A673 (cell line): ENCODE measurements around the gene ZNF23. TPM values are rescaled to one million over a fixed set of nuclear protein-coding genes. Genes with fewer than 3 reads are reported as not detected.

ENCODE experiments used
- BruUV-seq: library from RNA; stranded (reverse); fragments of 400-500 nt; replicated peaks from 2 replicates; lab custom pipeline; 2021; lab: Mats Ljungman, UMichigan
- CTCF ChIA-PET: fragments of 300-600 bp; sonication (Branson Sonifier 250); formaldehyde crosslinking; loops from one replicate; lab custom pipeline; 2022; ENCODE audit warnings: antibody characterized with exemption; lab: Charles Lee
- POLR2A ChIA-PET: fragments of 300-600 bp; sonication (Branson Sonifier 250); formaldehyde crosslinking; loops from one replicate; lab custom pipeline; 2022; ENCODE audit warnings: antibody characterized with exemption; ENCODE audit not compliant: low non-redundant PET; lab: Charles Lee
- DNase-seq: peaks from one replicate; pipeline ENCODE4 v3.0.0-alpha.2; 2015; ENCODE audit warnings: low spot score
- H3K27ac ChIP-seq: fragments of 200-600 bp; sonication (generic); 2 replicates; pipeline ENCODE4 v1.5.1; 2016; ENCODE audit warnings: mixed run types, low read depth, mild to moderate bottlenecking, mixed read lengths, antibody characterized with exemption, low read length; ENCODE audit not compliant: poor library complexity, severe bottlenecking
- H3K27me3 ChIP-seq: fragments of 200-600 bp; sonication (generic); replicated peaks from 2 replicates; pipeline ENCODE4 v1.6.1; 2017; ENCODE audit warnings: mixed run types, low read depth, mild to moderate bottlenecking, mixed read lengths, antibody characterized with exemption, low read length; ENCODE audit not compliant: insufficient read depth, poor library complexity
- H3K36me3 ChIP-seq: fragments of 200-600 bp; sonication (generic); 2 replicates; pipeline ENCODE4 v1.6.1; 2016; ENCODE audit warnings: mixed run types, mild to moderate bottlenecking, mixed read lengths, antibody characterized with exemption, low read length; ENCODE audit not compliant: insufficient read depth, poor library complexity, severe bottlenecking
- H3K4me1 ChIP-seq: fragments of 200-600 bp; sonication (generic); 2 replicates; pipeline ENCODE4 v1.6.1; 2017; ENCODE audit warnings: mixed run types, mild to moderate bottlenecking, mixed read lengths, antibody characterized with exemption, low read length; ENCODE audit not compliant: insufficient read depth, poor library complexity, severe bottlenecking
- H3K4me3 ChIP-seq: fragments of 200-600 bp; sonication (generic); 2 replicates; pipeline ENCODE4 v1.5.1; 2016; ENCODE audit warnings: low read depth, mixed run types, mild to moderate bottlenecking, mixed read lengths, low read length; ENCODE audit not compliant: poor library complexity, severe bottlenecking
- H3K9me3 ChIP-seq: fragments of 200-600 bp; sonication (generic); 2 replicates; pipeline ENCODE4 v1.6.1; 2016; ENCODE audit warnings: mixed run types, low read depth, mild to moderate bottlenecking, mixed read lengths, antibody characterized with exemption, low read length; ENCODE audit not compliant: poor library complexity, severe bottlenecking
- EZH2 ChIP-seq: fragments of 200-600 bp; sonication (generic); IDR thresholded peaks from 2 replicates; pipeline ENCODE4 v1.6.1; 2017; ENCODE audit warnings: borderline replicate concordance, low read depth, mild to moderate bottlenecking, mixed read lengths, antibody characterized with exemption, low read length; ENCODE audit not compliant: poor library complexity, severe bottlenecking
- intact Hi-C: fragments of 100-400 bp; cut with micrococcal nuclease; formaldehyde crosslinking; loops from one replicate; pipeline ENCODE4 v1.10.0; 2022; ENCODE audit not compliant: unreplicated experiment
- total RNA-seq: library from RNA; stranded (reverse); gene quantifications from 2 replicates; pipeline ENCODE4 v1.2.3, GENCODE V29; 2021
- TF ChIP-seq, protein P1 (sequence below): fragments of 300-800, 200-600 bp; sonication (generic); conservative IDR thresholded peaks from 2 replicates; pipeline ENCODE4 v1.5.1; 2017; ENCODE audit warnings: low read depth, mild to moderate bottlenecking, antibody characterized with exemption, low read length, moderate library complexity, mixed read lengths

Gene ZNF23
- total RNA-seq, 1 experiment from 2014 or later = 10.2 TPM

GRCh38 chr16:71479420-71479819 lies 17.4 kb upstream of the ZNF23 start:
- TF ChIP-seq EZH2 = no peak
- TF ChIP-seq, protein P1, sequence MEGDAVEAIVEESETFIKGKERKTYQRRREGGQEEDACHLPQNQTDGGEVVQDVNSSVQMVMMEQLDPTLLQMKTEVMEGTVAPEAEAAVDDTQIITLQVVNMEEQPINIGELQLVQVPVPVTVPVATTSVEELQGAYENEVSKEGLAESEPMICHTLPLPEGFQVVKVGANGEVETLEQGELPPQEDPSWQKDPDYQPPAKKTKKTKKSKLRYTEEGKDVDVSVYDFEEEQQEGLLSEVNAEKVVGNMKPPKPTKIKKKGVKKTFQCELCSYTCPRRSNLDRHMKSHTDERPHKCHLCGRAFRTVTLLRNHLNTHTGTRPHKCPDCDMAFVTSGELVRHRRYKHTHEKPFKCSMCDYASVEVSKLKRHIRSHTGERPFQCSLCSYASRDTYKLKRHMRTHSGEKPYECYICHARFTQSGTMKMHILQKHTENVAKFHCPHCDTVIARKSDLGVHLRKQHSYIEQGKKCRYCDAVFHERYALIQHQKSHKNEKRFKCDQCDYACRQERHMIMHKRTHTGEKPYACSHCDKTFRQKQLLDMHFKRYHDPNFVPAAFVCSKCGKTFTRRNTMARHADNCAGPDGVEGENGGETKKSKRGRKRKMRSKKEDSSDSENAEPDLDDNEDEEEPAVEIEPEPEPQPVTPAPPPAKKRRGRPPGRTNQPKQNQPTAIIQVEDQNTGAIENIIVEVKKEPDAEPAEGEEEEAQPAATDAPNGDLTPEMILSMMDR = peak; percentile 70
- H3K27me3 ChIP-seq = no peaks in the 10 kb centered on the region
- intact Hi-C loops = no loop called here
- POLR2A ChIA-PET = no interaction called here
- no TSS peak for BruUV-seq
- H3K4me1 ChIP-seq = peaks cover 4% of the 10 kb centered on the region
- CTCF ChIA-PET = interaction anchor here (0.5 kb wide), 1 partner anchor 13 kb away, joined by 3 read pairs; no protein-coding TSS in a partner anchor
- H3K27ac ChIP-seq = no peak overlapping the region
- H3K4me3 ChIP-seq = no peak overlapping the region
- peak; percentile 47 for DNase-seq
- no peaks in the 10 kb centered on the region for H3K36me3 ChIP-seq
- H3K9me3 ChIP-seq = no peaks in the 10 kb centered on the region

DNA sequence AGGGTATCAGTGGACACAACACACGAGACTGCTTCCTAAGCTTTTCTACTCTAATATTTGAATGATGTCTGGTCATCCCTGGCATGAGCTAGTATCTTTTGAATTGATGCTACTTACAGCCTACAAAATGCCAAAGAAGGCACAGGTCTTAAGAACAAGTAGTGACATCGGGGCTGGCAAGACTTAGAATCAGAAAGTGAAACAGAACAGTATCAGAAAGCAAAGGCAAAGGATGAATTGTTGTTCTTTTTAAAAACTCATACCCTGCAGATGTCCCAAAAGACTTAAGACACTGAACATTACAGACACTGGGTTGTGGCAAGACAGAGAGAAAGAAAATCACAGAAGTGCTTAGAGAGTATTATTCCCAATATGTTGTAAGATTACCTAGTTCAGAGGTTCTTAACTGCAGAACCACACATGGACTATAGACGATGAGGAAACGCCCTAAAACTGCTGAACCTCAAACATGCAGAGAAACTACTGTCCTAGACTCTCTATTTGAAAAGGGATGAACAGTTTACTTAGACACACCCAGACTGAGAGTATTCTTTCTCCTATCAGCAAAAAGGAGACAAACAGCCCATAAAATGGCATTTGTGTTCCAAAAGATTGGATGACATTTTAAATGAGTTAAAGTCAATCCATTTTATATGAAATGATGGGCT lies 14.5 kb upstream of the ZNF23 start:
- H3K27me3 ChIP-seq = no peaks in the 10 kb centered on the region
- no peak overlapping the region for H3K4me3 ChIP-seq
- POLR2A ChIA-PET = no interaction called here
- TF ChIP-seq, protein P1 = no peak
- no peak for TF ChIP-seq EZH2
- no peak for DNase-seq
- intact Hi-C loops = no loop called here
- no peak overlapping the region for H3K27ac ChIP-seq
- no peaks in the 10 kb centered on the region for H3K4me1 ChIP-seq
- BruUV-seq = no TSS peak
- no peaks in the 10 kb centered on the region for H3K36me3 ChIP-seq
- H3K9me3 ChIP-seq = no peaks in the 10 kb centered on the region
- CTCF ChIA-PET = no interaction called here

GRCh38 chr16:71474864-71475263 lies 12.8 kb upstream of the ZNF23 start:
- no peak for DNase-seq
- CTCF ChIA-PET = no interaction called here
- H3K4me3 ChIP-seq = no peak overlapping the region
- no peaks in the 10 kb centered on the region for H3K9me3 ChIP-seq
- BruUV-seq = no TSS peak
- no peaks in the 10 kb centered on the region for H3K36me3 ChIP-seq
- H3K27me3 ChIP-seq = no peaks in the 10 kb centered on the region
- TF ChIP-seq EZH2 = no peak
- TF ChIP-seq, protein P1 = no peak
- H3K27ac ChIP-seq = no peak overlapping the region
- H3K4me1 ChIP-seq = no peaks in the 10 kb centered on the region
- POLR2A ChIA-PET = no interaction called here
- intact Hi-C loops = no loop called here
